Liver (tissue), 9 donors: ENCODE results near the gene HK2. TPM values are rescaled to one million over a fixed set of nuclear protein-coding genes. Genes with fewer than 3 reads are reported as not detected.

ENCODE experiments used
- DNase-seq: peaks from one replicate; pipeline ENCODE4 v3.0.0-alpha.2; 2017; ENCODE audit warnings: low spot score
- H3K27ac ChIP-seq, 2 donors: one replicate each; pipeline ENCODE4 v1.7.0; 2013; ENCODE audit warnings: inconsistent platforms in 2 of 2, low read length in 2 of 2, control low read depth in 1 of 2, low read depth in 1 of 2, mild to moderate bottlenecking in 1 of 2
- H3K27me3 ChIP-seq, 4 donors: one replicate each; pipeline versions ENCODE4 v1.6.1 to v1.7.0; 2013; ENCODE audit warnings: low read length in 3 of 4, inconsistent platforms in 1 of 4, mild to moderate bottlenecking in 1 of 4, moderate library complexity in 1 of 4; ENCODE audit not compliant: control insufficient read depth in 4 of 4, insufficient read depth in 4 of 4
- H3K36me3 ChIP-seq, 4 donors: one replicate each; pipeline versions ENCODE4 v1.6.1 to v1.7.0; 2013; ENCODE audit warnings: low read length in 3 of 4, mild to moderate bottlenecking in 3 of 4, low read depth in 1 of 4, moderate library complexity in 1 of 4; ENCODE audit not compliant: control insufficient read depth in 4 of 4, insufficient read depth in 3 of 4
- H3K4me1 ChIP-seq, 4 donors: one replicate each; pipeline versions ENCODE4 v1.6.1 to v1.7.0; 2013; ENCODE audit warnings: low read length in 3 of 4, mild to moderate bottlenecking in 3 of 4, moderate library complexity in 1 of 4; ENCODE audit not compliant: control insufficient read depth in 4 of 4, insufficient read depth in 4 of 4
- H3K4me3 ChIP-seq, 3 donors: one replicate each; pipeline versions ENCODE4 v1.6.1 to v1.7.0; 2013; ENCODE audit warnings: low read length in 3 of 3, control low read depth in 1 of 3, low read depth in 1 of 3, mild to moderate bottlenecking in 1 of 3
- H3K9ac ChIP-seq, 2 donors: one replicate each; pipeline ENCODE4 v1.7.0; 2013; ENCODE audit warnings: low read length in 2 of 2, mild to moderate bottlenecking in 2 of 2, moderate library complexity in 2 of 2, control low read depth in 1 of 2, low read depth in 1 of 2
- H3K9me3 ChIP-seq, 4 donors: one replicate each; pipeline versions ENCODE4 v1.6.1 to v1.7.0; 2013; ENCODE audit warnings: low read length in 3 of 4; ENCODE audit not compliant: control insufficient read depth in 4 of 4
- CTCF ChIP-seq: fragments of 150-350 bp; IDR thresholded peaks from 2 replicates; pipeline ENCODE4 v1.5.1; 2017; ENCODE audit warnings: improper control_type of control experiment, low read depth, low read length; ENCODE audit not compliant: missing input control
- EGR1 ChIP-seq, 2 donors: IDR thresholded peaks; 2 replicates each; pipeline ENCODE4 v1.6.1; 2016 to 2018; ENCODE audit warnings: antibody characterized with exemption in 2 of 2, low read depth in 2 of 2
- FOXA1 ChIP-seq: IDR thresholded peaks from 2 replicates; pipeline ENCODE4 v1.6.1; 2016; ENCODE audit warnings: antibody characterized with exemption
- FOXA2 ChIP-seq: IDR thresholded peaks from 2 replicates; pipeline ENCODE4 v1.6.1; 2016; ENCODE audit warnings: antibody characterized with exemption
- GABPA ChIP-seq, 2 donors: IDR thresholded peaks in 1 of 2; conservative IDR thresholded peaks in 1 of 2; 2 replicates each; pipeline ENCODE4 v1.6.1; 2016; ENCODE audit warnings: antibody characterized with exemption in 2 of 2, mild to moderate bottlenecking in 1 of 2, moderate library complexity in 1 of 2
- HNF4A ChIP-seq, 2 donors: conservative IDR thresholded peaks; 2 replicates each; pipeline ENCODE4 v1.6.1; 2016; ENCODE audit warnings: antibody characterized with exemption in 2 of 2, mild to moderate bottlenecking in 2 of 2
- HNF4G ChIP-seq: IDR thresholded peaks from 2 replicates; pipeline ENCODE4 v1.6.1; 2016; ENCODE audit warnings: antibody characterized with exemption
- JUND ChIP-seq, 2 donors: IDR thresholded peaks; 2 replicates each; pipeline ENCODE4 v1.6.1; 2016; ENCODE audit warnings: antibody characterized with exemption in 2 of 2
- MAX ChIP-seq: IDR thresholded peaks from 2 replicates; pipeline ENCODE4 v1.6.1; 2016; ENCODE audit warnings: antibody characterized with exemption
- NR2F2 ChIP-seq: IDR thresholded peaks from 2 replicates; pipeline ENCODE4 v1.6.1; 2016; ENCODE audit warnings: antibody characterized with exemption
- RAD21 ChIP-seq, 2 donors: IDR thresholded peaks; 2 replicates each; pipeline ENCODE4 v1.6.1; 2016; ENCODE audit warnings: antibody characterized with exemption in 2 of 2, mild to moderate bottlenecking in 2 of 2
- REST ChIP-seq: IDR thresholded peaks from 2 replicates; pipeline ENCODE4 v1.6.1; 2016; ENCODE audit warnings: antibody characterized with exemption, mild to moderate bottlenecking
- RXRA ChIP-seq, 2 donors: IDR thresholded peaks; 2 replicates each; pipeline ENCODE4 v1.6.1; 2017 to 2018; ENCODE audit warnings: antibody characterized with exemption in 2 of 2, mild to moderate bottlenecking in 1 of 2
- SP1 ChIP-seq: IDR thresholded peaks from 2 replicates; pipeline ENCODE4 v1.6.1; 2018; ENCODE audit warnings: antibody characterized with exemption, mild to moderate bottlenecking
- TAF1 ChIP-seq: conservative IDR thresholded peaks from 2 replicates; pipeline ENCODE4 v1.6.1; 2016; ENCODE audit warnings: antibody characterized with exemption, mild to moderate bottlenecking
- YY1 ChIP-seq: IDR thresholded peaks from 2 replicates; pipeline ENCODE4 v1.6.1; 2016; ENCODE audit warnings: antibody characterized with exemption, mild to moderate bottlenecking
- WGBS: extraction: QIAGEN DNeasy Blood & Tissue Kit; methylation state at CpG from one replicate; pipeline ENCODE4 v1.1.7; 2013; 5-methylcytosine and 5-hydroxymethylcytosine counted together
- polyA plus RNA-seq, 2 donors: library from polyadenylated mRNA; stranded (reverse) in 1 of 2; unstranded in 1 of 2; fragments of 200-250 nt in 1 of 2; fragments of >200 nt in 1 of 2; fragmentation: Nextera tagmentation in 1 of 2; extraction: Ambion mirVana in 1 of 2; gene quantifications; one replicate each; pipeline versions ENCODE4 v1.2.1 to v1.2.3, GENCODE V29; 2013 to 2015
- total RNA-seq, 2 donors: library from RNA; depleted of rRNA; stranded (reverse); fragments of >200 nt; gene quantifications; one replicate each; pipeline ENCODE4 v1.2.3, GENCODE V29; 2014
- TF ChIP-seq, protein P1 (sequence below): IDR thresholded peaks from 2 replicates; pipeline ENCODE4 v1.6.1; 2016; ENCODE audit warnings: antibody characterized with exemption
- TF ChIP-seq, protein P2 (sequence below): IDR thresholded peaks from 2 replicates; pipeline ENCODE4 v1.6.1; 2016; ENCODE audit warnings: antibody characterized with exemption
- donor health status: healthy.
- donor health status: healthy.
- donor health status: healthy.
- donor health status: healthy.
- donor health status: healthy.

Gene HK2
- total and polyA plus RNA-seq, 4 donors: 0.21 to 3.5 (median 1.0) TPM

DNA sequence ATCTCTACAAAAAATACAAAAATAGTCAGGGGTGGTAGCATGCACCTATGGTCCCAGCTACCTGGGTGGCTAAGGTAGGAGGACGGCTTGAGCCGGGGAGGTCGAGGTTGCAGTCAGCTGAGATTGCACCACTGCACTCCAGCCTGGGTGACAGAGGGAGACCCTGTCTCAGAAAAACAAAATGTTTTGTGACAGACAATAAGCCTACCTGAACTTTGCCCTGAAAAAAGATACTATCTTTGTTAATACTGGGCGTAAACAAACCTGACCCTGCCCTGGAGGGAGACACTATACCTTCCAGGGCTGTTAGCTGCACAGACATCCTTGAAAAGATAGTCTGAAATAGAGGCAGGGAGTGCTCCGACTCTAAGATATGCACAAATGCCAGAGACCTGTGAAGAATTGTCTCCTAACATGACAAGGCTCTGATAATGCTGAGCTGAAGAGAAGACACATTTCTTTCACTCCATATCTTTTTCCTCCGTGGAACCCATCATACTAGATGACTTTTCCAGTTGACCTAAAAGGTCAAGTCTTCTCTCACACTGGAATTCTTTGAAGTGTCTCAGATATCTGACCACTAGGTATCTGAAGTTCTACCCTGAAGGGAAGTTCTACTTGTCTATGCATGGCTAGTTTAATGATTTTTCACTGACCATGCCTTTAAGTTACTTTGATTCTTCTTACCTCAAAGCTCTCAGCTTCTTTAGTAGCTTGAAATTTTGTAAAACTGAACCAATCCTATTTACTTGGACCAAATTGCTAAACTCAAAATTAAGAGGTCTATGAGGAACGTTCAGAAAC lies 20.9 kb upstream of the HK2 start:
- H3K4me1 ChIP-seq: no peaks in the 10 kb centered on the region
- peaks cover 0 to 5% (median 0%) of the 10 kb centered on the region in 4 donors for H3K27me3 ChIP-seq
- no peak for DNase-seq
- TF ChIP-seq EGR1 (IDR thresholded peaks at IDR 0.05; ENCODE audit: low read depth in 2 of 2): no peak
- no peak for TF ChIP-seq SP1
- TF ChIP-seq, protein P1, sequence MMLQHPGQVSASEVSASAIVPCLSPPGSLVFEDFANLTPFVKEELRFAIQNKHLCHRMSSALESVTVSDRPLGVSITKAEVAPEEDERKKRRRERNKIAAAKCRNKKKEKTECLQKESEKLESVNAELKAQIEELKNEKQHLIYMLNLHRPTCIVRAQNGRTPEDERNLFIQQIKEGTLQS: no peak
- TF ChIP-seq FOXA1: no peak
- TF ChIP-seq YY1: no peak
- no peak for TF ChIP-seq JUND (IDR thresholded peaks at IDR 0.05)
- TF ChIP-seq FOXA2: no peak
- no peak for TF ChIP-seq CTCF
- no peak for TF ChIP-seq RAD21 (IDR thresholded peaks at IDR 0.05)
- no peak for TF ChIP-seq TAF1
- TF ChIP-seq HNF4G: no peak
- TF ChIP-seq HNF4A (conservative IDR thresholded peaks at IDR 0.05): no peak
- TF ChIP-seq, protein P2, sequence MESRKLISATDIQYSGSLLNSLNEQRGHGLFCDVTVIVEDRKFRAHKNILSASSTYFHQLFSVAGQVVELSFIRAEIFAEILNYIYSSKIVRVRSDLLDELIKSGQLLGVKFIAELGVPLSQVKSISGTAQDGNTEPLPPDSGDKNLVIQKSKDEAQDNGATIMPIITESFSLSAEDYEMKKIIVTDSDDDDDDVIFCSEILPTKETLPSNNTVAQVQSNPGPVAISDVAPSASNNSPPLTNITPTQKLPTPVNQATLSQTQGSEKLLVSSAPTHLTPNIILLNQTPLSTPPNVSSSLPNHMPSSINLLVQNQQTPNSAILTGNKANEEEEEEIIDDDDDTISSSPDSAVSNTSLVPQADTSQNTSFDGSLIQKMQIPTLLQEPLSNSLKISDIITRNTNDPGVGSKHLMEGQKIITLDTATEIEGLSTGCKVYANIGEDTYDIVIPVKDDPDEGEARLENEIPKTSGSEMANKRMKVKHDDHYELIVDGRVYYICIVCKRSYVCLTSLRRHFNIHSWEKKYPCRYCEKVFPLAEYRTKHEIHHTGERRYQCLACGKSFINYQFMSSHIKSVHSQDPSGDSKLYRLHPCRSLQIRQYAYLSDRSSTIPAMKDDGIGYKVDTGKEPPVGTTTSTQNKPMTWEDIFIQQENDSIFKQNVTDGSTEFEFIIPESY: no peak
- no peak for TF ChIP-seq REST
- TF ChIP-seq MAX: no peak
- no peak for TF ChIP-seq GABPA (IDR thresholded peaks at IDR 0.05 in 1 of 2, conservative IDR thresholded peaks at IDR 0.05 in 1 of 2)
- TF ChIP-seq NR2F2: no peak
- TF ChIP-seq RXRA (IDR thresholded peaks at IDR 0.05): no peak
- no peaks in the 10 kb centered on the region for H3K9me3 ChIP-seq
- WGBS: 44% methylated on average over 7 of the region's 7 CpGs
- H3K9ac ChIP-seq: no peak overlapping the region
- no peak overlapping the region for H3K27ac ChIP-seq
- no peaks in the 10 kb centered on the region for H3K36me3 ChIP-seq
- H3K4me3 ChIP-seq: no peak overlapping the region
